CD14-positive monocyte (primary cell): Measurements from ENCODE around the gene SEMA4D. TPM values are rescaled to one million over a fixed set of nuclear protein-coding genes. Genes with fewer than 3 reads are reported as not detected.

Experiments
- DNase-seq, 3 donors: peaks; one replicate each; pipeline ENCODE4 v3.0.0-alpha.2; 2011 to 2022
- H2AFZ ChIP-seq: 2 replicates; pipeline ENCODE4 v1.6.0; 2012; ENCODE audit warnings: mild to moderate bottlenecking, low read depth, low read length, inconsistent platforms; ENCODE audit not compliant: insufficient read depth, poor library complexity, severe bottlenecking
- H3K27ac ChIP-seq, 2 donors: 1 replicate in 1 of 2; 2 replicates in 1 of 2; pipeline ENCODE4 v1.5.1; 2012 to 2013; ENCODE audit warnings: low read length in 2 of 2, control low read depth in 1 of 2, inconsistent platforms in 1 of 2, low read depth in 1 of 2, mild to moderate bottlenecking in 1 of 2
- H3K27me3 ChIP-seq, 2 donors: one replicate each; pipeline versions ENCODE4 v1.6.0 to v1.6.1; 2011 to 2013; ENCODE audit warnings: low read length in 2 of 2; ENCODE audit not compliant: control insufficient read depth in 2 of 2, insufficient read depth in 2 of 2
- H3K36me3 ChIP-seq, 2 donors: replicated peaks in 1 of 2; 1 replicate in 1 of 2; 2 replicates in 1 of 2; pipeline versions ENCODE4 v1.5.1 to v1.6.1; 2012 to 2013; ENCODE audit warnings: low read length in 2 of 2, control low read depth in 1 of 2, inconsistent platforms in 1 of 2, mild to moderate bottlenecking in 1 of 2; ENCODE audit not compliant: insufficient read depth in 2 of 2, control insufficient read depth in 1 of 2
- H3K4me1 ChIP-seq, 2 donors: 1 replicate in 1 of 2; 2 replicates in 1 of 2; pipeline versions ENCODE4 v1.5.1 to v1.6.1; 2012 to 2013; ENCODE audit warnings: low read length in 2 of 2, control low read depth in 1 of 2, inconsistent platforms in 1 of 2, mild to moderate bottlenecking in 1 of 2, moderate library complexity in 1 of 2; ENCODE audit not compliant: insufficient read depth in 2 of 2, control insufficient read depth in 1 of 2
- H3K4me2 ChIP-seq: replicated peaks from 2 replicates; pipeline ENCODE3; 2012; ENCODE audit warnings: low read length, moderate library complexity, mild to moderate bottlenecking; ENCODE audit not compliant: poor library complexity, severe bottlenecking; ENCODE audit errors: extremely low read depth
- H3K4me3 ChIP-seq, 3 experiments: fragments of 200-600 bp in 1 of 3; sonication (generic) in 1 of 3; replicated peaks in 1 of 3; 1 replicate in 2 of 3; 2 replicates in 1 of 3; pipeline ENCODE4 v1.5.1; 2011 to 2013; ENCODE audit warnings: low read length in 3 of 3, mild to moderate bottlenecking in 3 of 3, control low read depth in 2 of 3, low read depth in 2 of 3, inconsistent platforms in 1 of 3, moderate library complexity in 1 of 3
- H3K79me2 ChIP-seq: 2 replicates; pipeline ENCODE4 v1.6.0; 2012; ENCODE audit warnings: mild to moderate bottlenecking, control low read depth, inconsistent platforms, low read length, moderate library complexity; ENCODE audit not compliant: insufficient read depth
- H3K9ac ChIP-seq: 2 replicates; pipeline ENCODE4 v1.6.0; 2017; ENCODE audit warnings: low read length, mild to moderate bottlenecking; ENCODE audit not compliant: insufficient read depth, poor library complexity, severe bottlenecking
- H3K9me3 ChIP-seq, 2 donors: replicated peaks in 1 of 2; 1 replicate in 1 of 2; 2 replicates in 1 of 2; pipeline versions ENCODE4 v1.5.1 to v1.6.1; 2012 to 2013; ENCODE audit warnings: low read length in 2 of 2, control low read depth in 1 of 2; ENCODE audit not compliant: control insufficient read depth in 1 of 2, insufficient read depth in 1 of 2
- H4K20me1 ChIP-seq: 2 replicates; pipeline ENCODE4 v1.6.0; 2012; ENCODE audit warnings: mild to moderate bottlenecking, low read length, control low read depth, moderate library complexity; ENCODE audit not compliant: insufficient read depth
- H3K27ac Mint-ChIP-seq, 7 donors: one replicate each; pipeline ENCODE4 v1.8.0; 2020; ENCODE audit warnings: mild to moderate bottlenecking in 7 of 7, mixed read lengths in 7 of 7, moderate library complexity in 6 of 7, inconsistent platforms in 2 of 7
- H3K27me3 Mint-ChIP-seq, 3 donors: one replicate each; pipeline ENCODE4 v1.8.0; 2021 to 2022; ENCODE audit warnings: low read depth in 3 of 3, mild to moderate bottlenecking in 3 of 3, mixed read lengths in 3 of 3, moderate library complexity in 3 of 3, inconsistent platforms in 1 of 3
- H3K36me3 Mint-ChIP-seq, 2 donors: one replicate each; pipeline ENCODE4 v1.8.0; 2020; ENCODE audit warnings: mixed read lengths in 2 of 2, inconsistent platforms in 1 of 2, mild to moderate bottlenecking in 1 of 2
- H3K4me1 Mint-ChIP-seq: one replicate; pipeline ENCODE4 v1.8.0; 2020; ENCODE audit warnings: mild to moderate bottlenecking, mixed read lengths
- H3K4me3 Mint-ChIP-seq, 2 donors: one replicate each; pipeline ENCODE4 v1.8.0; 2020; ENCODE audit warnings: mild to moderate bottlenecking in 2 of 2, mixed read lengths in 2 of 2, moderate library complexity in 1 of 2
- H3K9me3 Mint-ChIP-seq, 7 donors: one replicate each; pipeline ENCODE4 v1.8.0; 2020 to 2022; ENCODE audit warnings: mixed read lengths in 7 of 7, mild to moderate bottlenecking in 6 of 7, moderate library complexity in 6 of 7, inconsistent platforms in 2 of 7
- WGBS: methylation state at CpG from one replicate; pipeline ENCODE4 v1.1.5; 2013; ENCODE audit warnings: missing lambda C conversion rate; ENCODE audit not compliant: insufficient coverage; 5-methylcytosine and 5-hydroxymethylcytosine counted together
- intact Hi-C, 2 donors: fragments of 100-400 bp; cut with micrococcal nuclease; formaldehyde crosslinking; loops; one replicate each; pipeline versions ENCODE4 v1.15.0 to v1.15.1; 2023
- polyA plus RNA-seq, 3 donors: library from polyadenylated mRNA; depleted of rRNA in 1 of 3; unstranded in 2 of 3; stranded (reverse) in 1 of 3; fragments of 300-500 nt in 2 of 3; fragments of >200 nt in 1 of 3; fragmentation: Illumina TruSeq in 2 of 3; gene quantifications; 1 replicate in 2 of 3; 2 replicates in 1 of 3; pipeline ENCODE4 v1.2.3, GENCODE V29; 2012 to 2021
- TF ChIP-seq, protein P1 (sequence below): fragments of 200-600 bp; IDR thresholded peaks from one replicate; pipeline ENCODE4 v1.8.0; 2022; ENCODE audit warnings: antibody characterized with exemption, mild to moderate bottlenecking

SEMA4D gene
- polyA plus RNA-seq, 3 donors: 28.2 to 117 (median 28.6) TPM

- Mint-ChIP-seq H3K36me3 (peaks cover 64 to 82% of the 10 kb centered on the region in 2 donors), H3K27me3 (peaks cover 0 to 2% (median 0%) of the 10 kb centered on the region in 3 donors), H3K4me1 (peaks cover 58% of the 10 kb centered on the region), H3K4me3 (peak overlapping the region in 1 of 2 donors; percentile 36), H3K27ac (peak overlapping the region in 6 of 7 donors; percentile 39 to 85 (median 66)), H3K9me3 (no peaks in the 10 kb centered on the region)
- intact Hi-C loops: no loop called here
- WGBS: 10% methylated on average over 2 of the region's 9 CpGs
- Histone ChIP-seq H2AFZ (no peak overlapping the region), H3K36me3 (peaks cover 19 to 63% of the 10 kb centered on the region in 2 donors), H3K9me3 (no peaks in the 10 kb centered on the region), H4K20me1 (peaks cover 99% of the 10 kb centered on the region), H3K9ac (no peak overlapping the region), H3K79me2 (peaks cover 79% of the 10 kb centered on the region), H3K27ac (peak overlapping the region in 1 of 2 donors; percentile 55), H3K4me1 (peaks cover 22 to 59% of the 10 kb centered on the region in 2 donors), H3K27me3 (no peaks in the 10 kb centered on the region), H3K4me3 (no peak overlapping the region), H3K4me2 (no peak overlapping the region)
- TF ChIP-seq, protein P1, sequence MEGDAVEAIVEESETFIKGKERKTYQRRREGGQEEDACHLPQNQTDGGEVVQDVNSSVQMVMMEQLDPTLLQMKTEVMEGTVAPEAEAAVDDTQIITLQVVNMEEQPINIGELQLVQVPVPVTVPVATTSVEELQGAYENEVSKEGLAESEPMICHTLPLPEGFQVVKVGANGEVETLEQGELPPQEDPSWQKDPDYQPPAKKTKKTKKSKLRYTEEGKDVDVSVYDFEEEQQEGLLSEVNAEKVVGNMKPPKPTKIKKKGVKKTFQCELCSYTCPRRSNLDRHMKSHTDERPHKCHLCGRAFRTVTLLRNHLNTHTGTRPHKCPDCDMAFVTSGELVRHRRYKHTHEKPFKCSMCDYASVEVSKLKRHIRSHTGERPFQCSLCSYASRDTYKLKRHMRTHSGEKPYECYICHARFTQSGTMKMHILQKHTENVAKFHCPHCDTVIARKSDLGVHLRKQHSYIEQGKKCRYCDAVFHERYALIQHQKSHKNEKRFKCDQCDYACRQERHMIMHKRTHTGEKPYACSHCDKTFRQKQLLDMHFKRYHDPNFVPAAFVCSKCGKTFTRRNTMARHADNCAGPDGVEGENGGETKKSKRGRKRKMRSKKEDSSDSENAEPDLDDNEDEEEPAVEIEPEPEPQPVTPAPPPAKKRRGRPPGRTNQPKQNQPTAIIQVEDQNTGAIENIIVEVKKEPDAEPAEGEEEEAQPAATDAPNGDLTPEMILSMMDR: no peak
- DNase-seq: no peak
Observed at GRCh38 chr9:89418474-89418845, 79.5 kb downstream of the SEMA4D start.

DNA sequence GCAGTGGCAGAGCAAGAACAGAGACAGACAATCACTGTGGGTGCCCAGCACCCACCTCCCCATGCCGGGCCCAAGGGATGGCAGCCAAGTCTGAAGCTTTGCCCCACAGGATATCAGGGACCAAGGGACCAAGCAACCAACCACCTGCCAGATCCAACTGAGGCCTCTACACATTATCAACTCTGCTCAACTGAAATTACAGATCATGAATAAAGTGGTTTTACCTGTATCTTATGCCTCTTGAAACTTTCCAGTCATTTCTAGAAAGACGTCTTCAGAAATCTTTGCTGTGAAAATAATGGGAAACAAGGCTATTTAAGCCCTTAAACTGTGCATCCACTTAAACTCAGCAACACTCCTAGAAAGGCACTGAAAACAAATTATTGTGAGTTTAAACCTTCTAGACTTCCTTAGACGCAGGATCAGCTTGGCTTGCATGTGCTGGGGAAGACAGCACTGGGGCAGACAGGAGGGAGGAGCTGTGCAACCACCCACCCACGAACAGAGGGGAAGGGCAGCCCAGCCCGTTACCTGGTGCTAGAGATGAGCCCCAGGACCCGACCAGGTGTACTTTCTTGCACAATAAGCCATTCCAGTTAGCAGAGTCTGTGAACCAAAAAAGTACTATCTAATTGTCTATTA, 80.0 kb downstream of the SEMA4D start:
- intact Hi-C loops: no loop called here
- no peak overlapping the region for H2AFZ ChIP-seq
- H3K27me3 ChIP-seq: no peaks in the 10 kb centered on the region
- no peak overlapping the region for H3K9ac ChIP-seq
- Mint-ChIP-seq H3K36me3 (peaks cover 67 to 81% of the 10 kb centered on the region in 2 donors), H3K27me3 (peaks cover 0 to 2% (median 0%) of the 10 kb centered on the region in 3 donors), H3K4me3 (no peak overlapping the region), H3K27ac (peak overlapping the region in 2 of 7 donors; percentile 62 to 73), H3K9me3 (no peaks in the 10 kb centered on the region), H3K4me1 (peaks cover 54% of the 10 kb centered on the region)
- TF ChIP-seq, protein P1: no peak
- 90% methylated on average over 2 of the region's 6 CpGs for WGBS
- no peak overlapping the region for H3K4me3 ChIP-seq
- peak overlapping the region in 1 of 2 donors; percentile 55 for H3K27ac ChIP-seq
- no peaks in the 10 kb centered on the region for H3K9me3 ChIP-seq
- H3K4me2 ChIP-seq: no peak overlapping the region
- H3K36me3 ChIP-seq: peaks cover 23 to 68% of the 10 kb centered on the region in 2 donors
- no peak for DNase-seq
- peaks cover 22 to 54% of the 10 kb centered on the region in 2 donors for H3K4me1 ChIP-seq
- peaks cover 82% of the 10 kb centered on the region for H3K79me2 ChIP-seq
- H4K20me1 ChIP-seq: peaks cover 99% of the 10 kb centered on the region
